Endodermal cell (in vitro differentiated cells): ENCODE data around the gene OGDH. TPM values are rescaled to one million over a fixed set of nuclear protein-coding genes. Genes with fewer than 3 reads are reported as not detected.

Experiments used
- DNase-seq: peaks from one replicate; pipeline ENCODE4 v3.0.0-alpha.2; 2017
- H3K27ac ChIP-seq: 2 replicates; pipeline ENCODE4 v1.5.1; 2013; ENCODE audit warnings: mild to moderate bottlenecking, low read depth, low read length, moderate library complexity
- H3K27me3 ChIP-seq: 2 replicates; pipeline ENCODE4 v1.6.1; 2013; ENCODE audit warnings: mild to moderate bottlenecking, low read length, moderate library complexity; ENCODE audit not compliant: insufficient read depth, control insufficient read depth, poor library complexity, severe bottlenecking
- H3K36me3 ChIP-seq: 2 replicates; pipeline ENCODE4 v1.7.0; 2013; ENCODE audit warnings: mild to moderate bottlenecking, low read length, moderate library complexity; ENCODE audit not compliant: control insufficient read depth, insufficient read depth
- H3K4me1 ChIP-seq: one replicate; pipeline ENCODE4 v1.7.0; 2013; ENCODE audit warnings: low read length; ENCODE audit not compliant: control insufficient read depth, insufficient read depth
- H3K4me3 ChIP-seq: 2 replicates; pipeline ENCODE4 v1.5.1; 2013; ENCODE audit warnings: mild to moderate bottlenecking, low read length, moderate library complexity
- H3K9ac ChIP-seq: 2 replicates; pipeline ENCODE4 v1.6.1; 2013; ENCODE audit warnings: mild to moderate bottlenecking, low read length, moderate library complexity; ENCODE audit not compliant: poor library complexity, severe bottlenecking; ENCODE audit errors: extremely low read depth
- H3K9me3 ChIP-seq: 2 replicates; pipeline ENCODE4 v1.6.1; 2013; ENCODE audit warnings: mild to moderate bottlenecking, low read length, moderate library complexity; ENCODE audit not compliant: control insufficient read depth
- H3K27ac Mint-ChIP-seq: 2 replicates; pipeline ENCODE4 v1.8.0; 2020; ENCODE audit warnings: mixed read lengths
- H3K27me3 Mint-ChIP-seq: 2 replicates; pipeline ENCODE4 v1.8.0; 2021; ENCODE audit warnings: mild to moderate bottlenecking, mixed read lengths; ENCODE audit not compliant: insufficient read depth
- H3K36me3 Mint-ChIP-seq: 2 replicates; pipeline ENCODE4 v1.8.0; 2020; ENCODE audit warnings: low read depth, mixed read lengths
- H3K4me1 Mint-ChIP-seq: 2 replicates; pipeline ENCODE4 v1.8.0; 2020; ENCODE audit warnings: mixed read lengths
- H3K4me3 Mint-ChIP-seq: 2 replicates; pipeline ENCODE4 v1.8.0; 2020; ENCODE audit warnings: mild to moderate bottlenecking, moderate library complexity, mixed read lengths
- H3K9me3 Mint-ChIP-seq: 2 replicates; pipeline ENCODE4 v1.8.0; 2020; ENCODE audit warnings: mild to moderate bottlenecking, mixed read lengths
- CTCF ChIP-seq: fragments of 200-600 bp; sonication (generic); conservative IDR thresholded peaks from 2 replicates; pipeline ENCODE4 v1.5.0; 2021; ENCODE audit warnings: antibody characterized with exemption, mild to moderate bottlenecking
- WGBS, 2 experiments: methylation state at CpG; one replicate each; pipeline versions ENCODE4 v1.1.5 to v1.1.7; 2013; ENCODE audit warnings: missing lambda C conversion rate in 2 of 2, mixed read lengths in 1 of 2; ENCODE audit not compliant: insufficient coverage in 1 of 2, insufficient read length in 1 of 2; 5-methylcytosine and 5-hydroxymethylcytosine counted together
- total RNA-seq, 2 donors: library from RNA; stranded (reverse); fragmentation: NEBNext Ultra II Directional in 1 of 2; extraction: Animal tissue kit (Norgen Biotek cat#: 25700) in 1 of 2; gene quantifications; 2 replicates in 1 of 2; 3 replicates in 1 of 2; pipeline ENCODE4 v1.2.1, GENCODE V29; 2021

The OGDH gene
- total RNA-seq, 2 donors from 2014 or later: 82.5 to 96.0 TPM

- Histone ChIP-seq H3K9ac (no peak overlapping the region), H3K9me3 (no peaks in the 10 kb centered on the region), H3K27ac (no peak overlapping the region), H3K4me1 (no peaks in the 10 kb centered on the region), H3K36me3 (no peaks in the 10 kb centered on the region), H3K4me3 (no peak overlapping the region), H3K27me3 (no peaks in the 10 kb centered on the region)
- Mint-ChIP-seq H3K36me3 (no peaks in the 10 kb centered on the region), H3K27me3 (no peaks in the 10 kb centered on the region), H3K27ac (no peak overlapping the region), H3K4me1 (no peaks in the 10 kb centered on the region), H3K4me3 (no peak overlapping the region), H3K9me3 (no peaks in the 10 kb centered on the region)
- WGBS, 2 experiments: 89 to 90% methylated on average over 2 to 4 of the region's 4 CpGs
- DNase-seq: no peak
- TF ChIP-seq CTCF: no peak
Observed at GRCh38 chr7:44738051-44738723, 131.8 kb downstream of the OGDH start.

DNA sequence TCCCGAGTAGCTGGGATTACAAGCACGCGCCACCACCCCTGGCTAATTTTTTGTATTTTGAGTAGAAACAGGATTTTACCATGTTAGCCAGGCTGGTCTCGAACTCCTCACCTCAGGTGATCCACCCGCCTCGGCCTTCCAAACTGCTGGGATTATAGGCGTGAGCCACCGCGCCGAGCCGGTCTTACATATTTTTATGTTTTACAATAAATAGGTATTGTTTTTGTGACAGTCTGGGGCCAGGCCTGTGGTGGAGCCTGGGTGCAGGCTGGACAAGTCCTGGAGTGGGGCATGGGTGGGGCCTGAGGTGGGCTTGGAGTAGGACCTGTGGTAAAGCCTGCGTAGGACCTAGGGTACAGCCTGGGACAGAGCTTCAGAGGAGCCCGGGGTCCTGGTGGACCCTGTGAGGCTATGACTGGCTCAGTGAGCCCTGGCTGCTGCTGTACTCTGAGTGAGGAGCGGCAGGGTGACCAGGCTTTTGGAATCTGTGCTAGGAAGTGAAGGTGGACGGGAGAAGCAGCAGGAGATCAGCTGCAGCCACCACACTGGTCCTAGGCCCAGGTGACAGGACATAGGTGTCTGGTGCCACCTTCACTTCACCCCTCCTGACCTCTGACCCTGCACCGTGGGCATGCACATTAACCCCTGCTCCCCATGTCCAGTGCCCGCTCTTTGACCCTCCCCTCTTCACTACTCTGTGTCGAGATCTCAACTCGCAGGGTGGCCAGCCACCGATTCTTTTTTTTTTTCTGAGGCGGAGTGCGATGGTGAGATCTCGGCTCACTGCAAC is 132.6 kb downstream of the OGDH start:
- H3K9me3 Mint-ChIP-seq: no peaks in the 10 kb centered on the region
- WGBS, 2 experiments: 93 to 94% methylated on average over 14 to 23 of the region's 23 CpGs
- no peaks in the 10 kb centered on the region for H3K36me3 ChIP-seq
- H3K4me3 ChIP-seq: no peak overlapping the region
- no peak overlapping the region for H3K9ac ChIP-seq
- no peaks in the 10 kb centered on the region for H3K9me3 ChIP-seq
- H3K27me3 Mint-ChIP-seq: no peaks in the 10 kb centered on the region
- H3K27ac Mint-ChIP-seq: no peak overlapping the region
- no peak overlapping the region for H3K27ac ChIP-seq
- no peaks in the 10 kb centered on the region for H3K27me3 ChIP-seq
- H3K4me1 ChIP-seq: no peaks in the 10 kb centered on the region
- H3K36me3 Mint-ChIP-seq: no peaks in the 10 kb centered on the region
- no peak for TF ChIP-seq CTCF
- H3K4me1 Mint-ChIP-seq: no peaks in the 10 kb centered on the region
- DNase-seq: no peak
- no peak overlapping the region for H3K4me3 Mint-ChIP-seq

DNA sequence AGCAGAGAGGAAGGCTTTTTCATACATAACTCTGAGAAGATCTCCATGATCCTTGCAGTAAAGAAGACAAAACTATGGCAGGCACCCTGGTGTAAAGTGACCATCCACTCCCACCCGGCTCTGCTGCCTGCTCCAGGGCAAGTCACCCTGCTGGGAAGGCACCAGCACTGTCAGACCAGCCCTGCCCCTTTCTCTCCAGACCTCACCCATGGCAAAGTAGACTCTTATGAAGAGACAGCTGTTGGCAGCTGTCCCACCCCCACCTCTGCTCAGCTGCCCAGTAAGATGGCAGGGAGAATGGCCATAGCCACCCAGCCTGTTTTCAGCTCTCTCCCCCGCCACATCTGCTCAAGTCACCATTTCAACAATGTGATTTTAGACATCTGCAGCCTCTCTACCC is 133.6 kb downstream of the OGDH start:
- no peak overlapping the region for H3K27ac ChIP-seq
- no peak for DNase-seq
- no peaks in the 10 kb centered on the region for H3K27me3 Mint-ChIP-seq
- H3K36me3 ChIP-seq: no peaks in the 10 kb centered on the region
- TF ChIP-seq CTCF: no peak
- H3K27me3 ChIP-seq: no peaks in the 10 kb centered on the region
- no peaks in the 10 kb centered on the region for H3K9me3 ChIP-seq
- H3K4me1 ChIP-seq: no peaks in the 10 kb centered on the region
- H3K4me3 Mint-ChIP-seq: no peak overlapping the region
- 92 to 100% methylated on average over 1 to 2 of the region's 2 CpGs for WGBS, 2 experiments
- no peak overlapping the region for H3K9ac ChIP-seq
- H3K9me3 Mint-ChIP-seq: no peaks in the 10 kb centered on the region
- no peaks in the 10 kb centered on the region for H3K4me1 Mint-ChIP-seq
- H3K36me3 Mint-ChIP-seq: no peaks in the 10 kb centered on the region
- no peak overlapping the region for H3K27ac Mint-ChIP-seq
- H3K4me3 ChIP-seq: no peak overlapping the region
